Colon (tissue), 2 donors: ENCODE measurements around the gene ARRB2.

Experiments
- FAIRE-seq: peaks from 2 replicates; lab custom pipeline; 2012; peaks lifted over from hg19 to GRCh38; lab: Jason Lieb, UNC
- donor health status: control.
- donor health status: control.

The ARRB2 gene

DNA sequence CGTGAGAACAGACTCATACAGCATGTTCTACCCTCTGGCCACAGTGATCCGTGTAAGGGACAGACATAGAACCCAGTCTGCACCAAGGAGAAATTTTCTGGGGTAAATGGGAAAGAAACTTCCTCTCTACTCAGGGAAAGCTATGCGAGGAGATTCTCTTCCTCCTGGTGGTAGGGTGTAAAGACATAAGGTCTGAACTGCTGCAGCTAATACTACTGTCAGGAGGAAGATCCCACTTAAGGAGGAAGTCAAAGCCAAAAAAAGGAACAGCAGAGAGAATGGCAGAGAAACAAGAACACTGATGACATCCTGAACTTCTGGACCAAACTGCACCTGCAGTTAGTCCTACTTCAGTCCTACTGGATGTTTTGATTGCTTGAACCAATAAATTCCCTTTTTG is 54.2 kb downstream of the ARRB2 start:
- FAIRE-seq, result no peak

GRCh38 chr17:4766201-4766600 is 55.8 kb downstream of the ARRB2 start:
- FAIRE-seq, result no peak

DNA sequence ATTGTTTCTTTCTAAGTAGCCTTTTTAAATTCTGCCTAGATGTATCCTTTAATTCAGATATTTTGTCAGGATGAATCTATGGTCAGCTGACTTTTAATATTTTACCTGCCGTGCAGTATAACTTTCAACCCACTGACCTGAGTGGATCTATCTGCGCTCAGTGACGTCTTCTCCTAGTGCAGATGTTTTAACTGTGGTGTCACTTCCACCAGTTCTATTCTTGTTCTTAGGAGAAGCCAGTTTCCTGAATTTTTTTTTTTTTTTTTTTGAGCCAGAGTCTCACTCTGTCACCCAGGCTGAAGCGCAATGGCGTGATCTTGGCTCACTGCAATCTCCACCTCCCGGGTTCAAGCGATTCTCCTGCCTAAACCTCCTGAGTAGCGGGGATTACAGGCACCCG is 56.3 kb downstream of the ARRB2 start:
- no peak for FAIRE-seq

GRCh38 chr17:4768298-4768697 is 57.9 kb downstream of the ARRB2 start:
- FAIRE-seq, result no peak

DNA sequence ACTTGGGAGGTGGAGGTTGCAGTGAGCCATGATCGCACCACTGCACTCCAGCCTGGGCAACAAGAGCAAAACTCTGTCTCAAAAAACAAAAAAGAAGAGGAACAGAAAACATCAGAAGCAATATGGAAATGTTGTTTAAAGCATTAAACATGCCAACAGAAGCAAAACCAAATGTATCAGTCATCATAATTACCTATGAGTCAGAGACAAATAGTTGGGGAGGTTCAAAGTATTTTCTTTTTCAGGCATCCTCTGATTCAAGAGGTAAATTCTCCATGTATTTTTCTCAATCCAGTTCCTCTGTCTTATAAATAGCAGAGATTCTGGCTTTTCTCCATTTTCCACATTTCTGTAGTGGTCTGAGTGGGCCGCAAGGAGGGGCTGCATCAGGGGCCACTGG is 59.2 kb downstream of the ARRB2 start:
- FAIRE-seq, result no peak
